Measurements from ENCODE around the gene TDRD7. TPM values are rescaled to one million over a fixed set of nuclear protein-coding genes. Genes with fewer than 3 reads are reported as not detected.

Gene TDRD7
- polyA plus RNA-seq, 1 of the 3 experiments (the other 2 are of a cell fraction) = 4.9 TPM

DNA sequence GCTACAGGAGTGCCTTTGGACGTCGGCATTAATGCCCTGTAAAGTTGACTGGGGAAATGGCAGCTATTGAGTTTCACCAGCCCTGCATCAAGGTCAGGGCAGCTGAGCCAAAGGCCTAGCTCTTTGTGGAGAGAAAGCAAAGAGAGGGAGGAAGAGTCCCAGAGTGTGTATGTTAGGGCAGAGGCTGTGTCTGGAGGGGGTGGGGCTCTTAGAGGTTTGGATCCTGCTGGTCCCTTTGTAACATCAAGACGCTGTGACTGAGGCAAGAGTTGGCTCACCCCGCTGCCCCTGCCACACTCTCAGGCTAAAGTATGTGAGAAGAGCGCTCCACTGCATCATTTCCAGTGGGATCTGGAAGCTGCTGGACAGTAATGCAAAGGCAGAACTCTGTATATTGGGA lies 123.9 kb downstream of the TDRD7 start:
- peaks cover 0 to 12% of the 10 kb centered on the region in 2 experiments; a peak in 1 of 4 replicates for H3K4me1 ChIP-seq (ENCODE audit: control insufficient read depth in 1 of 2, insufficient read depth in 2 of 2, low read depth in 1 of 2, low read length in 1 of 2)
- WGBS (ENCODE audit: low lambda C conversion rate) = 77% methylated on average over 5 of the region's 5 CpGs
- H3F3A ChIP-seq (replicated peaks; ENCODE audit: insufficient read depth) = no peaks in the 10 kb centered on the region
- DNase-seq = no peak
- no peaks in the 10 kb centered on the region; the same call in 1 of the 2 replicates for H3K27me3 ChIP-seq (ENCODE audit: insufficient read depth)
- no peaks in the 10 kb centered on the region for H3K9me3 ChIP-seq
- ChIA-PET POLR2A (interaction anchor here (0.7 kb wide), 1 partner anchor 28 kb away, joined by 3 read pairs; no protein-coding TSS in a partner anchor), CTCF (no interaction called here)
- peak overlapping the region in 1 of 2 experiments; percentile 11; a peak in 1 of 4 replicates for H3K27ac ChIP-seq (ENCODE audit: low read depth in 2 of 2, low read length in 1 of 2)
- no peaks in the 10 kb centered on the region for H3K9me2 ChIP-seq
- H3K9ac ChIP-seq = no peak overlapping the region
- no peaks in the 10 kb centered on the region for H4K20me1 ChIP-seq (ENCODE audit: insufficient read depth)
- no peak overlapping the region for H2AFZ ChIP-seq (ENCODE audit: low read depth)
- peaks cover 0 to 13% of the 10 kb centered on the region in 2 experiments for H3K36me3 ChIP-seq (replicated peaks in 1 of 2; ENCODE audit: control insufficient read depth in 1 of 2, insufficient read depth in 2 of 2, low read length in 1 of 2)
- no peak overlapping the region for H3K4me2 ChIP-seq
- no peaks in the 10 kb centered on the region for H3K79me2 ChIP-seq (ENCODE audit: insufficient read depth)
- H3K4me3 ChIP-seq (ENCODE audit: low read depth in 2 of 2, low read length in 1 of 2) = no peak overlapping the region
- TF ChIP-seq EZH2phosphoT487 (IDR thresholded peaks at IDR 0.05; ENCODE audit: borderline replicate concordance, low read depth) = no peak
- TF ChIP-seq POLR2AphosphoS5 (IDR thresholded peaks at IDR 0.05; ENCODE audit: low read depth, low read length) = no peak
- TF ChIP-seq, protein P1, sequence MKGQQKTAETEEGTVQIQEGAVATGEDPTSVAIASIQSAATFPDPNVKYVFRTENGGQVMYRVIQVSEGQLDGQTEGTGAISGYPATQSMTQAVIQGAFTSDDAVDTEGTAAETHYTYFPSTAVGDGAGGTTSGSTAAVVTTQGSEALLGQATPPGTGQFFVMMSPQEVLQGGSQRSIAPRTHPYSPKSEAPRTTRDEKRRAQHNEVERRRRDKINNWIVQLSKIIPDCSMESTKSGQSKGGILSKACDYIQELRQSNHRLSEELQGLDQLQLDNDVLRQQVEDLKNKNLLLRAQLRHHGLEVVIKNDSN (IDR thresholded peaks at IDR 0.05; ENCODE audit: borderline replicate concordance, low read depth) = no peak
- TF ChIP-seq FOXM1 (IDR thresholded peaks at IDR 0.05; ENCODE audit: low read depth) = no peak
- no peak for TF ChIP-seq NFIC (IDR thresholded peaks at IDR 0.05; ENCODE audit: borderline replicate concordance)
- TF ChIP-seq, protein P2, sequence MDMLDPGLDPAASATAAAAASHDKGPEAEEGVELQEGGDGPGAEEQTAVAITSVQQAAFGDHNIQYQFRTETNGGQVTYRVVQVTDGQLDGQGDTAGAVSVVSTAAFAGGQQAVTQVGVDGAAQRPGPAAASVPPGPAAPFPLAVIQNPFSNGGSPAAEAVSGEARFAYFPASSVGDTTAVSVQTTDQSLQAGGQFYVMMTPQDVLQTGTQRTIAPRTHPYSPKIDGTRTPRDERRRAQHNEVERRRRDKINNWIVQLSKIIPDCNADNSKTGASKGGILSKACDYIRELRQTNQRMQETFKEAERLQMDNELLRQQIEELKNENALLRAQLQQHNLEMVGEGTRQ (IDR thresholded peaks at IDR 0.05; ENCODE audit: borderline replicate concordance, low read depth, low read length) = no peak

DNA sequence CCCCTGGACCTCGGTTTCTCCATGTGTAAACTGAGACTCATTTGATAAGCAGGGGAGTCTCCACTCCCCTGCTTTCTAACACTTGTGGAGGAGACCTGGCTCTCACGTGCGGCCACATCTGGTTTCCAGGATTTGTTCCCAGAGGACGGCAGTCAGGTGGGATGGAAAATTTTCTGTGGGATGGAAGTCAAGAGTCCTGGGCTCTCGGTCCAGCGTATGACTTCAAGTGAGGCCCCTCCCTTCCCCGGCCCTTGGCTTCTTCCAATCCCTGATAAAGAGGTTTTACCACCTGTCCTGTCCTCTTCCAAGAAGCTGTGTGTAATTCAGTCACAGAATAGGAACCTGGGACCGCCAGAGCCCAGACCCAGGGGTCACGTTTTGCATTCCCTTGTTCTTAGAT lies 124.6 kb downstream of the TDRD7 start:
- Histone ChIP-seq H3K9ac (no peak overlapping the region), H3K4me2 (no peak overlapping the region), H3K27me3 (ENCODE audit: insufficient read depth) (no peaks in the 10 kb centered on the region; the same call in 1 of the 2 replicates), H3F3A (replicated peaks; ENCODE audit: insufficient read depth) (no peaks in the 10 kb centered on the region), H3K4me1 (ENCODE audit: control insufficient read depth in 1 of 2, insufficient read depth in 2 of 2, low read depth in 1 of 2, low read length in 1 of 2) (peaks cover 0 to 12% of the 10 kb centered on the region in 2 experiments; a peak in 1 of 4 replicates), H2AFZ (ENCODE audit: low read depth) (no peak overlapping the region), H3K9me2 (no peaks in the 10 kb centered on the region), H3K36me3 (replicated peaks in 1 of 2; ENCODE audit: control insufficient read depth in 1 of 2, insufficient read depth in 2 of 2, low read length in 1 of 2) (peaks cover 0 to 13% of the 10 kb centered on the region in 2 experiments), H3K9me3 (no peaks in the 10 kb centered on the region), H4K20me1 (ENCODE audit: insufficient read depth) (no peaks in the 10 kb centered on the region), H3K79me2 (ENCODE audit: insufficient read depth) (no peaks in the 10 kb centered on the region), H3K27ac (ENCODE audit: low read depth in 2 of 2, low read length in 1 of 2) (no peak overlapping the region; a peak in 1 of 4 replicates), H3K4me3 (ENCODE audit: low read depth in 2 of 2, low read length in 1 of 2) (no peak overlapping the region)
- WGBS (ENCODE audit: low lambda C conversion rate) = 62% methylated on average over 9 of the region's 9 CpGs
- CTCF ChIA-PET = interaction anchor here (0.9 kb wide), 1 partner anchor 12 kb away, joined by 4 read pairs; no protein-coding TSS in a partner anchor
- TF ChIP-seq FOXM1 (IDR thresholded peaks at IDR 0.05; ENCODE audit: low read depth) (no peak), TAF1 (IDR thresholded peaks at IDR 0.05; ENCODE audit: borderline replicate concordance, low read depth, low read length) (no peak), FOSL2 (IDR thresholded peaks at IDR 0.05; ENCODE audit: borderline replicate concordance, low read depth) (no peak)
- TF ChIP-seq, protein P1 (IDR thresholded peaks at IDR 0.05; ENCODE audit: borderline replicate concordance, low read depth) = no peak
- POLR2A ChIA-PET = interaction anchor here (0.7 kb wide), 1 partner anchor 28 kb away, joined by 3 read pairs; no protein-coding TSS in a partner anchor
- DNase-seq = no peak

All from SK-N-SH (cell line).